ENCODE data around the gene GNAI2.
"Not testable (repeated sequence)": the region's sequence is repeated elsewhere in the genome, so short reads cannot be mapped to it uniquely, and the experiment has no call there.

Gene GNAI2

GRCh38 chr3:50210510-50211367, 25.3 kb upstream of the GNAI2 start:
- TF ChIP-seq FOXA1 (IDR thresholded peaks at IDR 0.05): no peak
- TF ChIP-seq FOXM1 (IDR thresholded peaks at IDR 0.05; ENCODE audit: borderline replicate concordance): no peak
- TF ChIP-seq L3MBTL2 (conservative IDR thresholded peaks at IDR 0.05): no peak
- TF ChIP-seq ZNF384 (IDR thresholded peaks at IDR 0.05): no peak
- no peak for TF ChIP-seq ELF4 (IDR thresholded peaks at IDR 0.05)
- TF ChIP-seq CTBP1 (IDR thresholded peaks at IDR 0.05; ENCODE audit: borderline replicate concordance): no peak
- no peak for TF ChIP-seq ARNT (IDR thresholded peaks at IDR 0.05)
- no peak for TF ChIP-seq TARDBP (IDR thresholded peaks at IDR 0.05)
- no peak for TF ChIP-seq SP1 (IDR thresholded peaks at IDR 0.05)
- TF ChIP-seq FOXK2 (IDR thresholded peaks at IDR 0.05): no peak
- no peak for TF ChIP-seq LEF1 (IDR thresholded peaks at IDR 0.05; ENCODE audit: borderline replicate concordance)
- TF ChIP-seq PKNOX1 (IDR thresholded peaks at IDR 0.05): no peak
- POLR2A ChIA-PET: interaction anchor here (1.4 to 1.9 kb wide), 2 partner anchors 11 to 17 kb away, joined by 4 to 6 read pairs; no protein-coding TSS in a partner anchor
- no peak for DNase-seq (ENCODE audit: extremely low spot score)
- CTCF ChIA-PET: interaction anchor here (1.3 kb wide), 1 partner anchor 36 kb away, joined by 4 read pairs; no protein-coding TSS in a partner anchor

GRCh38 chr3:50211368-50211717, 24.7 kb upstream of the GNAI2 start:
- ChIA-PET POLR2A (interaction anchor here (0.8 to 1.4 kb wide), 3 partner anchors 11 to 24 kb away, joined by 3 to 4 read pairs (median 3); partner anchors contain the start of gene GNAI2), CTCF (interaction anchor here (0.8 to 0.9 kb wide), 2 partner anchors 17 to 19 kb away, joined by 3 read pairs; no protein-coding TSS in a partner anchor)
- not testable (repeated sequence) for DNase-seq (ENCODE audit: extremely low spot score)

GRCh38 chr3:50211930-50212329, 24.1 kb upstream of the GNAI2 start:
- ChIA-PET CTCF (interaction anchor here (0.5 to 0.9 kb wide), 3 partner anchors 13 to 19 kb away, joined by 3 to 5 read pairs (median 3); no protein-coding TSS in a partner anchor), POLR2A (interaction anchor here (0.8 kb wide), 2 partner anchors 16 to 24 kb away, joined by 3 read pairs; partner anchors contain the start of gene GNAI2)
- DNase-seq (ENCODE audit: extremely low spot score): no peak
- no peak for TF ChIP-seq ELF4 (IDR thresholded peaks at IDR 0.05)
- no peak for TF ChIP-seq BHLHE40 (IDR thresholded peaks at IDR 0.05; ENCODE audit: borderline replicate concordance)
- TF ChIP-seq FOXM1 (IDR thresholded peaks at IDR 0.05; ENCODE audit: borderline replicate concordance): no peak
- no peak for TF ChIP-seq CTBP1 (IDR thresholded peaks at IDR 0.05; ENCODE audit: borderline replicate concordance)
- TF ChIP-seq L3MBTL2 (conservative IDR thresholded peaks at IDR 0.05): no peak
- TF ChIP-seq ARNT (IDR thresholded peaks at IDR 0.05): no peak
- TF ChIP-seq SP1 (IDR thresholded peaks at IDR 0.05): no peak
- TF ChIP-seq PKNOX1 (IDR thresholded peaks at IDR 0.05): no peak
- no peak for TF ChIP-seq HDGF (IDR thresholded peaks at IDR 0.05; ENCODE audit: borderline replicate concordance)

- CTCF ChIA-PET: interaction anchor here (0.9 kb wide), 2 partner anchors 18 to 19 kb away, joined by 3 read pairs; no protein-coding TSS in a partner anchor
- POLR2A ChIA-PET: no interaction called here
- DNase-seq (ENCODE audit: extremely low spot score): no peak
- no peak for TF ChIP-seq SUZ12 (IDR thresholded peaks at IDR 0.05)
Measured at GRCh38 chr3:50212502-50212901, 23.5 kb upstream of the GNAI2 start.

GRCh38 chr3:50212971-50213370, 23.0 kb upstream of the GNAI2 start:
- POLR2A ChIA-PET: no interaction called here
- CTCF ChIA-PET: interaction anchor here (0.9 kb wide), 1 partner anchor 19 kb away, joined by 3 read pairs; no protein-coding TSS in a partner anchor
- DNase-seq (ENCODE audit: extremely low spot score): no peak
- TF ChIP-seq TARDBP (IDR thresholded peaks at IDR 0.05): no peak
- TF ChIP-seq FOXM1 (IDR thresholded peaks at IDR 0.05; ENCODE audit: borderline replicate concordance): no peak
- TF ChIP-seq L3MBTL2 (conservative IDR thresholded peaks at IDR 0.05): no peak
- no peak for TF ChIP-seq ELF4 (IDR thresholded peaks at IDR 0.05)
- no peak for TF ChIP-seq FOXK2 (IDR thresholded peaks at IDR 0.05)
- no peak for TF ChIP-seq SUZ12 (IDR thresholded peaks at IDR 0.05)
- TF ChIP-seq ARNT (IDR thresholded peaks at IDR 0.05): no peak
- TF ChIP-seq ZNF384 (IDR thresholded peaks at IDR 0.05): no peak
- TF ChIP-seq NFRKB (IDR thresholded peaks at IDR 0.05): no peak
- no peak for TF ChIP-seq SP1 (IDR thresholded peaks at IDR 0.05)
- no peak for TF ChIP-seq PKNOX1 (IDR thresholded peaks at IDR 0.05)

GRCh38 chr3:50213373-50213772, 22.6 kb upstream of the GNAI2 start:
- TF ChIP-seq FOXK2 (IDR thresholded peaks at IDR 0.05): no peak
- no peak for TF ChIP-seq ELF4 (IDR thresholded peaks at IDR 0.05)
- TF ChIP-seq TARDBP (IDR thresholded peaks at IDR 0.05): no peak
- TF ChIP-seq NFRKB (IDR thresholded peaks at IDR 0.05): no peak
- TF ChIP-seq SUZ12 (IDR thresholded peaks at IDR 0.05): no peak
- TF ChIP-seq SP1 (IDR thresholded peaks at IDR 0.05): no peak
- no peak for TF ChIP-seq PKNOX1 (IDR thresholded peaks at IDR 0.05)
- TF ChIP-seq FOXM1 (IDR thresholded peaks at IDR 0.05; ENCODE audit: borderline replicate concordance): no peak
- TF ChIP-seq BHLHE40 (IDR thresholded peaks at IDR 0.05; ENCODE audit: borderline replicate concordance): no peak
- no peak for TF ChIP-seq L3MBTL2 (conservative IDR thresholded peaks at IDR 0.05)
- TF ChIP-seq HDGF (IDR thresholded peaks at IDR 0.05; ENCODE audit: borderline replicate concordance): no peak
- TF ChIP-seq ARNT (IDR thresholded peaks at IDR 0.05): no peak
- TF ChIP-seq LEF1 (IDR thresholded peaks at IDR 0.05; ENCODE audit: borderline replicate concordance): no peak
- no peak for TF ChIP-seq FOXA1 (IDR thresholded peaks at IDR 0.05)
- TF ChIP-seq ZNF384 (IDR thresholded peaks at IDR 0.05): no peak
- CTCF ChIA-PET: interaction anchor here (0.9 kb wide), 1 partner anchor 19 kb away, joined by 3 read pairs; no protein-coding TSS in a partner anchor

More at GRCh38 chr3:50213373-50213772, 22.6 kb upstream of the GNAI2 start:
- DNase-seq (ENCODE audit: extremely low spot score): no peak
- POLR2A ChIA-PET: no interaction called here
